ENCODE measurements around the gene ROS1. TPM values are rescaled to one million over a fixed set of nuclear protein-coding genes. Genes with fewer than 3 reads are reported as not detected.

Gene ROS1
- total RNA-seq, 1 donor = 0.18 TPM

GRCh38 chr6:117272891-117273290, 152.9 kb downstream of the ROS1 start:
- DNase-seq (ENCODE audit: low read depth) = no peak
- TF ChIP-seq, protein P1, sequence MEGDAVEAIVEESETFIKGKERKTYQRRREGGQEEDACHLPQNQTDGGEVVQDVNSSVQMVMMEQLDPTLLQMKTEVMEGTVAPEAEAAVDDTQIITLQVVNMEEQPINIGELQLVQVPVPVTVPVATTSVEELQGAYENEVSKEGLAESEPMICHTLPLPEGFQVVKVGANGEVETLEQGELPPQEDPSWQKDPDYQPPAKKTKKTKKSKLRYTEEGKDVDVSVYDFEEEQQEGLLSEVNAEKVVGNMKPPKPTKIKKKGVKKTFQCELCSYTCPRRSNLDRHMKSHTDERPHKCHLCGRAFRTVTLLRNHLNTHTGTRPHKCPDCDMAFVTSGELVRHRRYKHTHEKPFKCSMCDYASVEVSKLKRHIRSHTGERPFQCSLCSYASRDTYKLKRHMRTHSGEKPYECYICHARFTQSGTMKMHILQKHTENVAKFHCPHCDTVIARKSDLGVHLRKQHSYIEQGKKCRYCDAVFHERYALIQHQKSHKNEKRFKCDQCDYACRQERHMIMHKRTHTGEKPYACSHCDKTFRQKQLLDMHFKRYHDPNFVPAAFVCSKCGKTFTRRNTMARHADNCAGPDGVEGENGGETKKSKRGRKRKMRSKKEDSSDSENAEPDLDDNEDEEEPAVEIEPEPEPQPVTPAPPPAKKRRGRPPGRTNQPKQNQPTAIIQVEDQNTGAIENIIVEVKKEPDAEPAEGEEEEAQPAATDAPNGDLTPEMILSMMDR (IDR thresholded peaks at IDR 0.05; ENCODE audit: insufficient read depth, low read length) = no peak
- H3K4me3 ChIP-seq (ENCODE audit: low read depth, low read length) = no peak overlapping the region

DNA sequence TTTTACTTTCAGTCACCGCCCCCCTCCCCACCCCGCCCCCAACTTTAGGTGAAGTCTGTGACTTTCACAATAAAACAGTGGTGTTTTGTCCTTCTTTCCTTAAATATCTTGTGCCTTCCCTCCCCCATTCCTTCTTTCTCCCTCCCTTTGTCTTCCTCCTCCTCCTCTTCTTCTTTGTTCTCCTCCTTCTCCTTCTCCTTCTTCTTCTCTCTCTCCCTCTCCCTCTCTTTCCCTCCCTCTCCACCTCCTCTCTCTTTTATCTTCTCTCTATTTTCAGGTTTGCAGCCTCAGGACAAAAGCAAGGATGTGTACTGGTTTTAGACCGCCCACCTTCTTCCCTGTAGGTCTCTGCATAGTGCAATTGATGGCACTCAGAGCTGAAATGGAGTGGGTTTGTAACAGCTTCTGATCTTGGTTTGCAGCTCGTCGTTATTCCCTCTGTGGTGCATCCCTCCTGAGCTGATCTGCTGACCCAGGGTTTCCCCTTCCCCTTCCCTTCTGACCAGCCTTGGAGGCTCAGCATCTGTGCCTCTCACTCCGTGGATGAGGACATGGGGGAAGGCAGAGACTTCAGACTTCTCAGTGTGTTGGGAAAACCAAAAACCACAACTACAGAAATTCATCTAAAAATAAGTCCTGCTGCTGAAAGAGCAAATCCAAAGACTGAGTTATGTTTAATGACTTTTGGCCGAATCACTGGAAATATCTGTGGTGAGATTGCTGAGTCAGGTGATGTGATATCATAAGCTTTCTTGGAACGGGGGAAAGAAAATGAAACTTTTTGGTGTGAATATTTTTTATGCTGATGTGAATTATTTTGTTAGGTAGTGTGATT, 153.5 kb downstream of the ROS1 start:
- TF ChIP-seq, protein P1 (IDR thresholded peaks at IDR 0.05; ENCODE audit: insufficient read depth, low read length) = no peak
- DNase-seq (ENCODE audit: low read depth) = no peak
- no peak overlapping the region for H3K4me3 ChIP-seq (ENCODE audit: low read depth, low read length)

DNA sequence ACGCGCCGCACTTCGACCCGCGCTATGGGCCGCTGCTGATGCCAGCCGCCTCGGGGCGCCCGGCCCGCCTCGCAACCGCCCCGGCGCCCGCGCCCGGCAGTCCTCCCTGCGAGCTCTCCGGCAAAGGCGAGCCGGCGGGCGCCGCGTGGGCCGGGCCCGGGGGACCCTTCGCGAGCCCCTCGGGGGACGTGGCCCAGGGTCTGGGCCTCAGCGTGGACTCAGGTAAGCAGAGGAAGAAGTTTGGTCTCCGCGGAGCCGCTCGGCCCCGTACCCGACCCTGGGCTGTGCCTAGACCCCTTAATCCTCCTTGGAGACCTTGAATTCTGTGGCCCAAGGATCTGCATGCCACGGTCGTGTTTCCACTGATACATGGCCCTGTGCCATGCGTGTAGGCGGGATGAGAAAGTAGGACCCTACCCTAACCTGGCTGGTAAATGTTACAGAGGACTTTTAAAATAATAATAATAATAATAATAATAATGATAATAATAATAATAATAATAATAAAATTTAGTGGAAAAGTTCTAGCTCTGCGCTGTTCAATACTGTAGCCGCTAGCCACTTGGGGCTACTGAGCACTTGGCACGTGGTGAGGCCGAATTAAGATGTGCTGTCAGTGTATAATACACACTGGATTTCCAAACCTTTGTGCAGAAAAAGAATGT, 154.8 kb downstream of the ROS1 start:
- H3K4me3 ChIP-seq (ENCODE audit: low read depth, low read length) = no peak overlapping the region
- no peak for DNase-seq (ENCODE audit: low read depth)
- TF ChIP-seq, protein P1 (IDR thresholded peaks at IDR 0.05; ENCODE audit: insufficient read depth, low read length) = no peak

DNA sequence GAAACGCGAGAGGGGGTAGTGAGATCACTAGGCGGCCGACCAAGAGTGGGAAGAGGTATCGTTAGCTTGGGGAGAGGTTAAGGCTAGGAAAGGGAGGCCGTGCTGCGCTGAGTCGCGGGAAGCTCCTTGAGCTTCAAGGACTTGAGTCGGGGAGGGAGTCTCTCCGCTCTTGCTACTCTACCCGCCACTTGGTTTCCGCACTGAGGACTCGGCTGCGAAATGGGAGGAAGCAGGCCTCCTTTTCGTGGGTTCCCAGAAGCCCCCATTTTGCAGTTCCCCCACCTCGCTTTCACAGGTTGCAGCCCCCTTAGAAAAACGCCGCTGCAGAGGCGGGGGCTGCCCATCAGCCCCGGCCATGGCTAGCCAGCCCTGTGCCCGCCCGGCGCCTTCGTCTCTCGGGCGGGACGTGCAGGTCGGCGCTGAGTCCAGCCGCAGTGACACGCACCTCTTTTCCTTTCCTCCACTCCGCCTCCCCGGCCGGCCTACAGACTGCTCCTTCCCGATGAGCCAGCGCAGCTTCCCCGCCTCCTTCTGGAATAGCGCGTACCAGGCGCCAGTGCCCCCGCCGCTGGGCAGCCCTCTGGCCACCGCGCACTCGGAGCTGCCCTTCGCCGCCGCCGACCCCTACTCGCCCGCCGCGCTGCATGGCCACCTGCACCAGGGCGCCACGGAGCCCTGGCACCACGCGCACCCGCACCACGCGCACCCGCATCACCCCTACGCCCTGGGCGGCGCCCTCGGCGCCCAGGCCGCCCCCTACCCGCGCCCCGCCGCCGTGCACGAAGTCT, 155.5 kb downstream of the ROS1 start:
- peak overlapping the region; percentile 22 for H3K4me3 ChIP-seq (ENCODE audit: low read depth, low read length)

DNA sequence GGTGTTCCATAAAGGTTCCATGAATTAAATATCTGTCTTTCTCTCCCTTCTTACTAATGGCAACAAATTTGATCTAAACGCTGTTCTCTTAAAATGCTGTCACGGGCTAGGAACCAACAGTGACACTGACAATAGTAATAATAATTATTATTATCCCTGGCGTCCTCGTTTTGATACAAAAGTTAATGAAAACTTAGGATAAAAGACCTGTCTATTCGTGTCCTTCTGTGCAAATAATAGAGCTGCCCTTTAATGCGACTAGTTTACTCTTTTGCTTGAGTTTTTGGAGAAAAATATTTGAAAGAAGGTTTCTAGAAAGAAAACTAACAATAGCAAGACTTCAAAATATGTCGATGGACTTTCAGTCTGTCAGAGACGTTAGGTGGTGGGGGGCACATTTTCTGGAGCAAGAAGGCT, 156.1 kb downstream of the ROS1 start:
- no peak for DNase-seq (ENCODE audit: low read depth)
- no peak overlapping the region for H3K4me3 ChIP-seq (ENCODE audit: low read depth, low read length)
- TF ChIP-seq, protein P1 (IDR thresholded peaks at IDR 0.05; ENCODE audit: insufficient read depth, low read length) = no peak

More for the DNA sequence above, 155.5 kb downstream of the ROS1 start:
- no peak for DNase-seq (ENCODE audit: low read depth)
- TF ChIP-seq, protein P1 (IDR thresholded peaks at IDR 0.05; ENCODE audit: insufficient read depth, low read length) = no peak

- TF ChIP-seq, protein P1 (IDR thresholded peaks at IDR 0.05; ENCODE audit: insufficient read depth, low read length) = no peak
- H3K4me3 ChIP-seq (ENCODE audit: low read depth, low read length) = no peak overlapping the region
- DNase-seq (ENCODE audit: low read depth) = no peak
Measured at GRCh38 chr6:117268924-117269323, 156.8 kb downstream of the ROS1 start.
